ENCODE measurements around the gene TOR2A.

TOR2A gene

GRCh38 chr9:127705577-127706379 is 29.3 kb downstream of the TOR2A start:
- Histone ChIP-seq H4K20me1 (ENCODE audit: insufficient read depth, low read length) (no peaks in the 10 kb centered on the region), H3K27ac (ENCODE audit: low read length) (no peak overlapping the region), H3K9me3 (ENCODE audit: insufficient read depth, low read length) (no peaks in the 10 kb centered on the region), H3K9ac (ENCODE audit: low read length) (no peak overlapping the region), H2AFZ (ENCODE audit: low read depth, low read length) (no peak overlapping the region), H3K4me2 (ENCODE audit: low read length) (no peak overlapping the region), H3K36me3 (replicated peaks; ENCODE audit: low read depth, low read length) (no peaks in the 10 kb centered on the region), H3K27me3 (ENCODE audit: low read depth, low read length) (no peaks in the 10 kb centered on the region), H3K79me2 (ENCODE audit: low read length) (no peaks in the 10 kb centered on the region), H3K4me1 (ENCODE audit: low read length) (no peaks in the 10 kb centered on the region), H3K4me3 (ENCODE audit: low read length) (no peak overlapping the region)
- TF ChIP-seq EZH2phosphoT487 (IDR thresholded peaks at IDR 0.05; ENCODE audit: low read depth) (no peak), CTCF (IDR thresholded peaks at IDR 0.05; ENCODE audit: low read depth, low read length) (no peak)

- TF ChIP-seq CTCF (IDR thresholded peaks at IDR 0.05; ENCODE audit: low read depth, low read length) (no peak), EZH2phosphoT487 (IDR thresholded peaks at IDR 0.05; ENCODE audit: low read depth) (no peak)
- Histone ChIP-seq H3K27ac (ENCODE audit: low read length) (no peak overlapping the region), H3K79me2 (ENCODE audit: low read length) (no peaks in the 10 kb centered on the region), H2AFZ (ENCODE audit: low read depth, low read length) (no peak overlapping the region), H3K9ac (ENCODE audit: low read length) (no peak overlapping the region), H3K36me3 (replicated peaks; ENCODE audit: low read depth, low read length) (no peaks in the 10 kb centered on the region), H3K27me3 (ENCODE audit: low read depth, low read length) (no peaks in the 10 kb centered on the region), H3K9me3 (ENCODE audit: insufficient read depth, low read length) (no peaks in the 10 kb centered on the region), H4K20me1 (ENCODE audit: insufficient read depth, low read length) (no peaks in the 10 kb centered on the region), H3K4me1 (ENCODE audit: low read length) (peaks cover 4% of the 10 kb centered on the region; the same call in 1 of the 2 replicates), H3K4me2 (ENCODE audit: low read length) (no peak overlapping the region), H3K4me3 (ENCODE audit: low read length) (no peak overlapping the region)
These were observed 31.7 kb downstream of the TOR2A start for GRCh38 chr9:127703289-127703946.

- H2AFZ ChIP-seq (ENCODE audit: low read depth, low read length): no peak overlapping the region
- H3K4me3 ChIP-seq (ENCODE audit: low read length): no peak overlapping the region
- H3K27me3 ChIP-seq (ENCODE audit: low read depth, low read length): no peaks in the 10 kb centered on the region
- peaks cover 4% of the 10 kb centered on the region; the same call in 1 of the 2 replicates for H3K4me1 ChIP-seq (ENCODE audit: low read length)
- H3K79me2 ChIP-seq (ENCODE audit: low read length): no peaks in the 10 kb centered on the region
- H3K9me3 ChIP-seq (ENCODE audit: insufficient read depth, low read length): no peaks in the 10 kb centered on the region
- H4K20me1 ChIP-seq (ENCODE audit: insufficient read depth, low read length): no peaks in the 10 kb centered on the region
- no peak for TF ChIP-seq EZH2phosphoT487 (IDR thresholded peaks at IDR 0.05; ENCODE audit: low read depth)
- TF ChIP-seq CTCF (IDR thresholded peaks at IDR 0.05; ENCODE audit: low read depth, low read length): no peak
- H3K36me3 ChIP-seq (replicated peaks; ENCODE audit: low read depth, low read length): no peaks in the 10 kb centered on the region
- H3K4me2 ChIP-seq (ENCODE audit: low read length): no peak overlapping the region
- no peak overlapping the region for H3K9ac ChIP-seq (ENCODE audit: low read length)
- no peak overlapping the region for H3K27ac ChIP-seq (ENCODE audit: low read length)
These were observed 34.4 kb downstream of the TOR2A start for GRCh38 chr9:127700594-127701255.

GRCh38 chr9:127700140-127700539 is 35.0 kb downstream of the TOR2A start:
- H3K4me2 ChIP-seq (ENCODE audit: low read length): no peak overlapping the region
- no peak for TF ChIP-seq EZH2phosphoT487 (IDR thresholded peaks at IDR 0.05; ENCODE audit: low read depth)
- no peak for TF ChIP-seq CTCF (IDR thresholded peaks at IDR 0.05; ENCODE audit: low read depth, low read length)
- H3K9ac ChIP-seq (ENCODE audit: low read length): no peak overlapping the region
- H3K4me3 ChIP-seq (ENCODE audit: low read length): no peak overlapping the region
- peaks cover 4% of the 10 kb centered on the region; the same call in 1 of the 2 replicates for H3K4me1 ChIP-seq (ENCODE audit: low read length)
- no peak overlapping the region for H3K27ac ChIP-seq (ENCODE audit: low read length)
- no peaks in the 10 kb centered on the region for H3K79me2 ChIP-seq (ENCODE audit: low read length)
- H4K20me1 ChIP-seq (ENCODE audit: insufficient read depth, low read length): no peaks in the 10 kb centered on the region
- no peaks in the 10 kb centered on the region for H3K27me3 ChIP-seq (ENCODE audit: low read depth, low read length)
- no peaks in the 10 kb centered on the region for H3K9me3 ChIP-seq (ENCODE audit: insufficient read depth, low read length)
- no peaks in the 10 kb centered on the region for H3K36me3 ChIP-seq (replicated peaks; ENCODE audit: low read depth, low read length)
- no peak overlapping the region for H2AFZ ChIP-seq (ENCODE audit: low read depth, low read length)

Measured in OCI-LY3 (cell line).